ENCODE results near the gene PDE4D. TPM values are rescaled to one million over a fixed set of nuclear protein-coding genes. Genes with fewer than 3 reads are reported as not detected.
A peak's percentile ranks its signal among the peaks of the same experiment; 100 is the strongest.

PDE4D gene
- total RNA-seq, 1 donor from 2014 or later, result 34.5 TPM

GRCh38 chr5:59207401-59207800 is 686.1 kb downstream of the PDE4D start:
- no peaks in the 10 kb centered on the region for H3K27me3 ChIP-seq (ENCODE audit: low read depth)
- no peak overlapping the region for H3K4me3 ChIP-seq
- no peak for DNase-seq
- no peak for TF ChIP-seq CTCF (IDR thresholded peaks at IDR 0.05; ENCODE audit: borderline replicate concordance)
- H3K9me3 ChIP-seq (replicated peaks), result no peaks in the 10 kb centered on the region
- peak overlapping the region; percentile 38 for H3K27ac ChIP-seq (replicated peaks)
- intact Hi-C loops (cut with micrococcal nuclease), result no loop called here
- H3K36me3 ChIP-seq, result no peaks in the 10 kb centered on the region
- H3K4me1 ChIP-seq, result peaks cover 37% of the 10 kb centered on the region

- intact Hi-C loops (cut with micrococcal nuclease), result no loop called here
- no peaks in the 10 kb centered on the region for H3K9me3 ChIP-seq (replicated peaks)
- DNase-seq, result no peak
- no peaks in the 10 kb centered on the region for H3K27me3 ChIP-seq (ENCODE audit: low read depth)
- H3K27ac ChIP-seq (replicated peaks), result peak overlapping the region; percentile 38
- no peak for TF ChIP-seq CTCF (IDR thresholded peaks at IDR 0.05; ENCODE audit: borderline replicate concordance)
- peaks cover 37% of the 10 kb centered on the region for H3K4me1 ChIP-seq
- no peak overlapping the region for H3K4me3 ChIP-seq
- no peaks in the 10 kb centered on the region for H3K36me3 ChIP-seq
Observed at GRCh38 chr5:59206132-59206581, 687.4 kb downstream of the PDE4D start.

- TF ChIP-seq CTCF (IDR thresholded peaks at IDR 0.05; ENCODE audit: borderline replicate concordance), result no peak
- Histone ChIP-seq H3K27me3 (ENCODE audit: low read depth) (no peaks in the 10 kb centered on the region), H3K36me3 (no peaks in the 10 kb centered on the region), H3K27ac (replicated peaks) (peak overlapping the region; percentile 6), H3K9me3 (replicated peaks) (no peaks in the 10 kb centered on the region), H3K4me3 (no peak overlapping the region), H3K4me1 (peaks cover 30% of the 10 kb centered on the region)
- intact Hi-C loops (cut with micrococcal nuclease), result no loop called here
- DNase-seq, result no peak
Observed at GRCh38 chr5:59204114-59204897, 689.2 kb downstream of the PDE4D start.

- no peak overlapping the region for H3K27ac ChIP-seq (replicated peaks)
- no peak for DNase-seq
- no peaks in the 10 kb centered on the region for H3K27me3 ChIP-seq (ENCODE audit: low read depth)
- no peak overlapping the region for H3K4me3 ChIP-seq
- peaks cover 4% of the 10 kb centered on the region for H3K9me3 ChIP-seq (replicated peaks)
- intact Hi-C loops (cut with micrococcal nuclease), result no loop called here
- no peak for TF ChIP-seq CTCF (IDR thresholded peaks at IDR 0.05; ENCODE audit: borderline replicate concordance)
- H3K4me1 ChIP-seq, result peaks cover 13% of the 10 kb centered on the region
- no peaks in the 10 kb centered on the region for H3K36me3 ChIP-seq
Observed at GRCh38 chr5:59199868-59200267, 693.7 kb downstream of the PDE4D start.

GRCh38 chr5:59198832-59199231 is 694.7 kb downstream of the PDE4D start:
- no peaks in the 10 kb centered on the region for H3K27me3 ChIP-seq (ENCODE audit: low read depth)
- intact Hi-C loops (cut with micrococcal nuclease), result no loop called here

More at GRCh38 chr5:59198832-59199231, 694.7 kb downstream of the PDE4D start:
- Histone ChIP-seq H3K36me3 (no peaks in the 10 kb centered on the region), H3K4me3 (no peak overlapping the region), H3K9me3 (replicated peaks) (peaks cover 5% of the 10 kb centered on the region), H3K4me1 (peaks cover 12% of the 10 kb centered on the region), H3K27ac (replicated peaks) (no peak overlapping the region)
- no peak for DNase-seq
- TF ChIP-seq CTCF (IDR thresholded peaks at IDR 0.05; ENCODE audit: borderline replicate concordance), result no peak

Measured in left ventricle myocardium inferior (tissue), 1 donor.